Right kidney (tissue), 1 donor: Measurements from ENCODE around the gene NGF.

ENCODE experiments used
- DNase-seq: peaks from one replicate; pipeline ENCODE4 v3.0.0-alpha.2; 2016

The NGF gene

DNA sequence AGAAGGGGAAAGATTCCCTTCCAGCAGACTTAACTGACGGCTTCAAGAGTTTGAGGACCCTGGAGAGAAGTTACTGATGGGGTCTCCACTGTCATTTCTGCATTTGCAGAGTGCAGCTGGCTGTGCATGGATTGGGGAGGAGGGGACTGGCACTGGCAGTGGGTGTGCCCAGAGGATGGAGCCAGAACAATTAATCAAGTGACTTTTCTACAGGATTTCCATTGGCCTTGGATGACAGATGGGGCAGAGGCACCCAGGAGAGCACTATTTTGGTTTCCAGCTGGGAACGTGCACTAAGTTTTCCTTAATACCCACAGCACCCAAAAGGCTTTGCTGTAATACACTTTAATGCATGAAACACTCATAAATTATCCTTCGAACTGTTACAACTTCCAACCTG, 1.3 kb downstream of the NGF start:
- no peak for DNase-seq

DNA sequence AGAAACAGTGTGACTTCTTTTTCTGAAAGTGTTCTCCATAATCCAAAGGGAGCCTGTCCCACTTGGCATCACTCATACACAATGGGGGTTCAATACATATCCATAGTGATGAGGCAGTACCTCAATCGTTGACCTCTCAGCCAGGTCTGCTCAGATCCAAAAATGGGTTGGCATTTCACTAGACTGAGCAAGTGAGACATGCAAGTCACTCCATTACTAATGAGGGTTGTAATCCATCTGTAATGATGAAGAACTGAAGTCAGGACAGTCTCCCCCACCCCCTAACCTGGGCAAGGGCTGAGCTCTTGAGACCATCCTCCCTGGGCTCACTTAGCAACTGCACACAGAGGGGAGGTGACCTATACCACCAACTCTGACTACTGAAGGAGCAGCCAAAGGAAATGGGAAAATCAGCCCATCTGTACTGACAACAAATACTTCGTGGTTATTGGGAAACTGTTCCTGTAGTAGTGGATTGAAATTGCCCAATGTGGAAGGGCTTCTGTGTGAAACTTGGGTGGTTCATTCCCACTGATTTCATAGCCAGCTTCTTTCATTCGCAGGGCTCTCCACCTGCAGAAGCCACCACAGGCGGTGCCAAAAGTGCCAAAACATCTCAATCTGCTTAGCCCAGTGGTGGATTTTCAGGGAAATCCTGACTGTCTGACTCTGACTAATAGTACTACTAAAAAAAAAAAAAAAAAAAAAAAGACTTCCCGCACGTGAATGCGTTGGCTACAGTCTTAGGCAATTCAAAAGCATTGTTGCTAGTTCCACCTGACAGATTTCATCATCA, 5.0 kb downstream of the NGF start:
- no peak for DNase-seq

DNA sequence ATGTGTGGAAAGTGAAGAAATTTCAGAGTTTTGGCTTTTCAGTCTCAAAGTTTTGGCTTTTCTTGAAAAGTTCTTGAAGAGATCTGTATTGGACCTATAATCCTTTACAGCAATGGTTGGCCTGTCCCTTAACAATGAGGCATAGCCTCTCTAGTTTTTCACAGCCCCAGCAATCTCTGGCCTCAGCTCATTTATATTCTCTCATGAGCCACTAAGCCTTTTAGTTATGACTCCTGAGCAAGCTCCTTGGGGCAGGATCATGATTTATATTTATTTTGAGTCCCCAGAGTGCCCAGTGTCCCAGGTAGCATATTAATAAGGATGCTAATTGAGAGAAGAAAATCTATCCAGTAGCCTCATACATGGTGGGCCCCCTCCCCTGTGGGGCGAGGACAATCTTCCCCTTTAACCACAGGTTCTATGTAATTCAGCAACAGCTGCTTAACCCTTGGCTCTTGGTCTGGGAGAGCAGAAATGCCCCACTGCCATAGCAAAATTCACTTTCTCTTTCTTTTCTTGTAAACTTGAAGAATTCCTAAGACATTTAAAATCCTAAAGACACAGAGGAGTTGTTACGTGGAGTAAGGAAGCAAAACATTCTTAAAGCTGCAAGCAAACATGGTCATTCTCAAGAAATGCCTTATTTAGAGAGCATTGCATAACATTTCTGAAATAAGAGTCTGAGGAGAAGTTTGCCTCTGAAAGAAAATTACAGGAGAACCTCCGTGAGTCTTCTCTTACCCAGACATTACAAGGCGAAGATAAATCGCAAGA, 6.3 kb downstream of the NGF start:
- DNase-seq: no peak

DNA sequence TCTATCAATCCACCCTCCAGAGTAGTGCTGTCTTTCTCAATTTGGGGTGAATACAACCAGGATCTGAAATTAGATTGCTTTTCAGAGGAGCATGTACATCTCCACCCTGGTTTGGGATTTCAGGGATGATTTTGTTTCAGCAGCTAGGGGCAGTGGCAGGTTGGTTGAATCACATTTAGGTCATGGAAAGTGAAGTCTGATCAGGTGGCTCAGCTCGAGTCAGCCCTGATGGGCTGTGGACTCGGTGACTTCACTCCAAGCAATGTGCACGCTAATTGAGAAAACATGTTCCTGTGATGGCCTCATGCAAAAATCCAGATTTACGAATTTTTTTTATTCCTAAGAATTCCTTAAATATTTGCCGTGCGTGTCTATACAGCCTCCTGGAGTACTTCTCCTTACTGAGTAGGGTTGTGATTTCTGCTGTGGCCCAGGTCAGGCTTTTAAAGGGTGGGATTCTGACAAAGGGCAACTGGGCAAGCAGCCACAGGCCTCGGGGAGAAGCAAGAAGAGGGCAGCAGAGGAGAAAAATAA, 7.5 kb downstream of the NGF start:
- DNase-seq: no peak

DNA sequence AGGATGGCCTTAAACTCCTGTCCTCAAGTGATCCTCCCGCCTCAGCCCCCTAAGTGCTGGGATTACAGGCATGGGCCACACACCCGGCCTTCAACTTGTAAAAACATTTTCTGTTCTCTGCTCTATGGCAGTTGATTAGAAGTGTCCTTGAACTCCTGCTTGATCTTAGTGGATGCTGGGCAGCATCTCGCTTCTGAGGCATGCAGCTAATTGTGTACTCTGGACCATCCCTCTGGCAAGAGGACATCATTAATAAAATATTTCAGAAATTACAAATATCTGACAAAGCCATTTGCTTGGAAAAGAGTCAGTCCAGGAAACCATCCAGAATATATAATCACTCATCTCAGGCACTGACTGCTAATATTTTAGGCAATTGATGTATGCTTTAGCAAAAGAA, 8.1 kb downstream of the NGF start:
- DNase-seq: no peak

DNA sequence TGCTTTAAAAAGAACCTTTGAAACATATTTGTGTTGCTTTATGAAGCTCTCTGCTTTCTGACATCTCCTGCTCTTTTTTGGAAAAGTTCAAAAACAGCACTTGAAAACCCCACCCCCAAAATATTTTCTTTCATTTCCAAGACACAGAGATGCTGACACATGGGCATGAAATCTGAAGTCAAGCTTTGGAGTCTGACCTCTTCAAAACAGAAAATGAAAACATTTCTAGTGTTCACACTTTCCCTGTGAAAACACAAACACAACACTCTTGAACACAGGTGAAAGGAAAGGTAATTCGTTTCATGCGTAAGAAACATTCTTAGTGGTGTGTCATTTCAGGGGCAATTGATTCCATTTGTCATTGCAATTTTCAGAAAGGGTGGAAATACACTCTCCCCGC, 10.8 kb downstream of the NGF start:
- no peak for DNase-seq

DNA sequence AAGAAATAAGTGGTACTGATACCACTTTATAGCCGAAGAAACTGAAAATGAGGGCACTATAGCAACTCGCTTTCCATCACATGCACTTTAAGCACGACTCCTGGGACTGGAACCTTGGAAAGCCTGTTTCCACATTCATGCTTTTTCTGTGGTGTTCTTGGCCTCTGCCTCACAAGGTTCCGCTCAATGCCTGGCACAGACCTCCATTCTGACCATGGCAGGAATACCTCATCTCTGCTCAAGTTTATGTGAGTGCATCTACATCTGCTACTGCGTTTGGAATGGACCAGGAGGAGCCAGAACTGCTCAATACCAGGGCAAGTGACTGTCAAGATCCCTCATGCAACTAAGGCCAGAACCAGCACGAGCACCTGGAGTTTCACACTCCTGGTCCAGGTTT, 11.6 kb downstream of the NGF start:
- no peak for DNase-seq

DNA sequence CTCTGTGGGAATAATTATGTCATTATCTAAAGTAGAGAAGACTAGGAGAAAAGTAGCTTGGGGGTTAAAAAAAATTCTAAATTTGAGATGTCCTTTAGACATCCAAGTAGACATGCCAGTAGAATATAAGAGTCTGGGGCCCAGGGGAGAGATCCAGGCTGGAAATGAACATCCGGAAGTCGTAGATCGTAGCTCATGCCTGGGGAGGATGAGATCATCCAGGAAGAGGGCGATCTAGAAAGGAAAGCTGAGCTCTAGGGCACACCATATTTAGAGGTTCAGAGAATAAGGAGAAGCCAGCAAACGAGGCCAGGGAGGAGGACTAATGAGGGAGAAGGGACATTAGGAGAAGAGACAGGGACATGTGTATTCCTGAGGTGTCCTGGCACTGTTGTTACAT, 12.2 kb downstream of the NGF start:
- no peak for DNase-seq

DNA sequence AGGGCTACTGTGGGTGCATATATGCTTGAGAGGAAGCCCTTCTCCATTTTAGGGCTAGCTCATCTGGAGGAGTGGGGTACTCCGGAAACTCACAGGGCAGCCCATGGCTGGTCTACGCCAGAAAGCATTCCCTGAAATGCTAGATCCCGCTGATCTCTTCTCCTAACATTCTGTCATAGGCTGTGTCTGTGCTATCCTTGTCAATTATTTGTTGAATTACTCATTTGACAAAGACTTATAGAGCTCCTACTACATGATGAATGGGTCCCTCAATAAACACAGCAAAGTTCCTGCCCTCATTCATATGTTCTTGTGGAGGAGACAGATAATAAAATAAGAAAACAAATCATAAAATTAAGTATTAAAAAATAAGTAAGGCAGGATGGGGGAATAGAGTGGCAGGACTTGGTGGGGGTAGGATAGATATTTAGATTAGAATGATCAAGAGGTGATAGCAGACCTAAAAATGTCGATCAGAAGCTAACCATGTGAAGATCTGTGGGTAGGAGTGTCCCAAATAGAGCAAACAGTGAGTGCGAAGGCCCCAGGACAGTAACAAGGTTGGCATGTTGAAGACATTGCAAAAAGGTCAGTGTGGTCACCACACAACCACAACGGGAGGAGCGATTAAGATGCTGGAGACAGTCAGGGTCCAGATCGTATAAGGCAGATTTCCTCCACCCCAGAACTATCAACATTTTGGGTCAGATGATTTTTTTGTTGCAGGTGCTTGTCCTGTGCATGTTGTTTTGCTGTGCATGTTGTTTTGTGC, 13.2 kb downstream of the NGF start:
- DNase-seq: no peak

DNA sequence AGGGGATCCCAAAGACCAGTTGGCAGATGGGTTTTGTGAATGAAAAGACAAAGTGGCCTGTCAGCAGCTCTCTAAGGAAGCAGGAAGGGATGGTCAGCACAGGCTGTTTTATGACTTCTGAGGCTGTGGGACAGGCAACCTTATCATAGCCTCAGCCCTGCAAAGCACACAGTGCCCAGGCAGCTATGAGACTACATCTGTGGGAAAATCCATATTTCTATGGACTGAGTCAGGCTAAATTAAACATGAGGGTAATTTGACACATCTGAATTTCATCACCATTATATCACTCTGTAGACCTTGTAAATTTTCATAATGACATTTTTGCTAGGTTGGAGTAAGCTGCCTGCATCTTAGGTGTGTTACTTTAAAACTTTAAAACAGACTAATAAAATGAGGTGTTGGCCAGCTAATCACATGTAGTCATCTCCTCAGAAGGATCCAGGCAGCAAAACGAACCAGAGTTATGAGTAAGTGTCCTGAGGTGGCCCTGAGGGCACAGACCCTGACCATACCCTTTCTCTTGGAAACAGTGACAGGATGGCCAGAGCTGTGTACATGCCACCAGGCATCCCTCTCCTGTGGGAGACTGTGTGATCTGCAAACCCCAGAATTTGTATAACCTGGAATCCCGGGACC, 14.6 kb downstream of the NGF start:
- no peak for DNase-seq

DNA sequence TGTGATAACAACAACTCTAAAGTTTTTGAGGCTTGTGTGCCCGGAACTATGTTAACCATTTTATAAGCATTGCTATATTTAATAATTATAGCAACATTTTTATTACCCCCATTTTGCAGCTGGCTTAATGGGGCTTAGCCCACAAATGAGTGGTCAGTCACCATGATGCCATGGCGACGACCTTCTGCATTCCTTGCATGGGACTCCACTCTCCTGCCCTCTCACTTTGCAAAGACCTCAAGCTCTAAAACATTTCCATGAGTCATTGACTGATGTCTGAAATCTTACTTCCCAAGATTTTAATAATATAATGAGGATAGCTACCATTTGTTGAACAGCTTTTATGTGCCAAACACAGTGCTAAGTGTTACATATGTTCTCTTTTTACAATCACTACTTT, 15.4 kb downstream of the NGF start:
- DNase-seq: no peak

DNA sequence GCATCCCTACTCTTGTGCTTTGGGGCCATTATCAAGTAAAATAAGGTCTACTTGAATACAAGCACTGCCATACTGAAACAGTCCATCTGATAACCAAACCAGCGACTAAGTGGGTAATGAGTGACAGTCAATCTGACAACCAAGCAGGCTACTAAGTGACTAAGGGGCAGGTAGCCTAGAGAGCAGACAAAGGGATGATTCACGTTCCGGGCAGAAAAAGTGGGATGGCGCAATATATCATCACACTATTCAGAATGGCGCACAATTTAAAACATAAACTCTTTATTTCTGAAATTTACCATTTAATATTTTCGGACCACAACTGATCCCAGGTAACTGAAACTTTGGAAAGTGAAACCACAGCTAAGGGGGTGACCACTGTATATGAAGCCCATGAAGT, 17.7 kb downstream of the NGF start:
- no peak for DNase-seq

DNA sequence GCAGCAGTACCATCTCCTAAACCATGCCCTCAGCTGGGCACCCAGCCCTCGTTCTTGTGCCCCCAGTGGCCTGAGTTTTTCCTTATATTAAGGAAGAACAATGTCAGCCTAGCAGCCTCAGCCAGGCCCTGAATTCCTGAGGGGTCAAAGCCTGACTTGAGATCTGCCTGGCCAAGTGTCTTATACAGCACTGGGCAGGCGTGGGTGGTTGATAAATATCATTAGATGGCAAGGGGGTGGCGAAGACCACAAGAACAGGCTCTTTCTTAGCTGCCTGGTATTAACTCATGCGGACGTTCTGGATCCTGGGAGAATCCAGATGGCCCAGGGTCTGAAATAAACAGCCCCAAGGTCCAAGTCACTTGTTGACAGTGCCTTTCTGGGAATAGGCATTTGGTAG, 18.3 kb downstream of the NGF start:
- DNase-seq: no peak

DNA sequence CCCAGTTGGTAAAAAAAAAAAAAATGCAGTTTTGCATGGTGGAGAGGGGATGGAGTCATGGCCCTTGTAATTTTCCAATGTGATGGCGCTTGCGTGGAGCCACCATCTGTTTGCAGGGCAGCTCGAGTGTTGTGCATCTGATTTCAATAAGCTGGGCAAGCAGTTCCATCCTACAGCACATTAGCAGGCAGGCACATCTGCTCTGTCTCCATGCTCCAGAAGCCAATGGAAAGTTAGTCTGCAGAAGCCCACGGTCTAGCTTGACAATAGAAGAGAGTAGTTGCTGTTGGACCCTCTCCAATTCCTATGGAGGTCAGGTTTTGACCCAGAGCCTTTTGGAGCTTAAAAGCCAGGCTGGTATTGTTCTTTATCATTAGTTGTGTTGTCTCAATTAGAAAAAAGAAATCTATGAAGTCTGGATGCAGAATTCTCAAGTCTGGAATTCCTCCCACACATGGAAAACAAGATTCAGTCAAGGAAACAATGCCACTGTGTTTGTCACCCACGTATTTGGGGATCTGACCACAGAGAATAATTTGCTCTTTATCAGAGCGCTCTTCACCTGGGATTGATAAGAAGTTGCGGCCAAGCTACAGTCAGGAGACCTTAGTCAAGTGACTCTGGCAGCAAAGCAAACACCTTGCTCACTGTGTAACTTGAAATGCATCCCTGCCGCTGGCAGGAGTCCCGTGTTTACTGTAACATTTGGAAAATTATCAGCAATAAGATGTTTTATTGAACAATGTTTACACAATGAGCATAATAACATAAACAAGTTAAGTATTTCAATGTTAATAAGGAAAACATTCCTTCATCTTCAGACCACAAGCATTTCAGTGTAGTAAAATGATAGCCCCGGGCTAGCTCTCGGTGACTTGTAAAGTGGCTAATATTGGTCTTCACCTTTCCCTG, 20.7 kb downstream of the NGF start:
- no peak for DNase-seq

DNA sequence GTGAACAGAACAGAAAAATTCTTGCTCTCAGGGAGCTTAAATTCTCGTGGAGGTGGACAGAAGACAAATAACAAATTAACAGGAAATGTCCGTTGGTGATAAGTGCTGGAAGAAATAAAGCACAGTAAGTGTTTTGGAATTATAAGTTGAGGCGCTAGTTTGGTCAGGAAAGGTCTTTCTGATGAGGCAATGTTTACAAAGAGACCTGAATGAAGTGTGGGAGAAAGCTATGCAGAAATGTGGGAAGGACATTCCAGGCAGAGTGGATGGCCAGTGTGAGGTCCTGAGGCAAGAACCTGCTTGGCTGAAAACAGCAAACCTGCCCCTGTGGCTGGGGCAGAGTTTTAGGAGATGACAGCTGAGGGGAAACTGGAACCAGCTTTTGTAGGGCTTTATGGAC, 23.3 kb downstream of the NGF start:
- DNase-seq: no peak

DNA sequence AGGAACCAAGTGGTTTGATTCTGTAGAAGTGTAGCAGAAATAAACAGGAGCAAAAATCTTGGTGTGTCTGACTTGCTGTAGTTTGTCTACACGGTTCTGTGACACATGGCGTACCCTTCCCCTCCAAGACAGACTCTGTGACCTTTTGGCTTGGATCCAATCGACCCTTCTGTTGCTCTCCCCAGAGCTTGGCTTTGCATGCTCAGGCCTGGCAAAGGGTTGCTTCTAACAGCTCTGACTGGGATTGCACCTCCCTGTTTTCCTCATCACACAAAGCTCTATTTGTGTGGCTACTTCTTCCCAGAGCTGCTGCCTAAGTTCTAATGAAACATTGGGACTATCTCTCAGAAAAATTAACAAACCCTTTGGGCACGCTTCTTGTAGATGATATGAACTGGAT, 24.0 kb downstream of the NGF start:
- no peak for DNase-seq

DNA sequence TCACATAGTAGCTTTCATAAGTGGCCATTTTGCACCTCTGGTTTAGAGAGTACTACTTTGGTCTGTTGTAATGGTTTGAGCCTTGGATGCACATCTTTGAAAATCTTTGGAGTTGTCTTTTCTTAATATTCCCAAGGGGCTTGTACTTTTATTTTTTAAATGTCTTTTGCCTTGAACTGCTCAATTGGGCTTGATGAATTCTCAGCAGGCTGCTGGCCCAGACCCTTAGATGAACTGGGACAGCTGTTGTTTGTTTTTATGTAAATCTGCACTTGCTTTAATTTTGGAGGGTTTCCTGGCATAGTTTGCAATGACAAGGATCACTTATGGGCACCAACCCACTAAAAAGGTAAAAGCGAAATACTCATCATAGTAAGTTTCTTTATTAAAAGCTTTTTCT, 24.9 kb downstream of the NGF start:
- no peak for DNase-seq

DNA sequence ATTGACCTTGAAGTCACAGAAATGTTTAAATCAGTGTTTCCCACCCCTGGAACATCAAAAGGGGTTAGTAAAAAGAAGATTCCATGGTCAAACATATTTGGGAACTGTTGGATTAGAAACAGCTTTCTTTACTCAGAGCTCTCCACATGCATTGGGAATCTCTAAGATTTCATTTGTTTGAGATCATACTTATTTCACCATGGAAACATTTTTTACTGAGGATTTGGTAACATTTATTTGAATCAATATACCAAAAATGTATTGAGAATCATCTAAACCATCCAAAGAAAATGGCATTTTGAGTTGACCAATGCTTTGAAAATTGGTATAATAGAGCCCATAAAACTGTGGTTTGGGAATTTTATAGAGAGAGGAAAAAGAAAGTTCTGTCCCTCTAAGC, 25.3 kb downstream of the NGF start:
- DNase-seq: no peak

DNA sequence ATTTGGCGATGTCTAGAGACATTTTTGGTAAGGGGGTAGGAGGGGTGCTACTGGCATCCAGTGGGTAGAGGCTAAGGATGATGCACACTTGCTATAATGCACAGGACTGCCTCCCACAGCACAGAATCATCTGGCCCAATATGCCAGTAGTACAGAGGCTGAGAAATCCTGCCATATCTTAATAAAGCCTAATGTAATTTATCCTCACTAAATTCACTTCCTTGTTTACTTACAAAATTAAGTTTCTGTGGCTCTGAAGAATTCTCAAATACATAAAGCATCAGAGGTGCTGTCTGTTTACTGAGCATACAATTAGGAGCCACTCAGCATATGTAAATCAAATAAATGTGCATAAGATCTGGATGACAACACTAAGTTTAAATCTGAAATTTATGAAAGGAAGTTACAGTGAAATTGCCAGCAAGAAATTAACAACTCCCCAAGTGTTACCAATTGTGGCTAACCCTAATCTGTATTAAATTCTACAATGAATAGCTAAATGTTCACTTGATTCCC, 26.5 kb downstream of the NGF start:
- DNase-seq: no peak

DNA sequence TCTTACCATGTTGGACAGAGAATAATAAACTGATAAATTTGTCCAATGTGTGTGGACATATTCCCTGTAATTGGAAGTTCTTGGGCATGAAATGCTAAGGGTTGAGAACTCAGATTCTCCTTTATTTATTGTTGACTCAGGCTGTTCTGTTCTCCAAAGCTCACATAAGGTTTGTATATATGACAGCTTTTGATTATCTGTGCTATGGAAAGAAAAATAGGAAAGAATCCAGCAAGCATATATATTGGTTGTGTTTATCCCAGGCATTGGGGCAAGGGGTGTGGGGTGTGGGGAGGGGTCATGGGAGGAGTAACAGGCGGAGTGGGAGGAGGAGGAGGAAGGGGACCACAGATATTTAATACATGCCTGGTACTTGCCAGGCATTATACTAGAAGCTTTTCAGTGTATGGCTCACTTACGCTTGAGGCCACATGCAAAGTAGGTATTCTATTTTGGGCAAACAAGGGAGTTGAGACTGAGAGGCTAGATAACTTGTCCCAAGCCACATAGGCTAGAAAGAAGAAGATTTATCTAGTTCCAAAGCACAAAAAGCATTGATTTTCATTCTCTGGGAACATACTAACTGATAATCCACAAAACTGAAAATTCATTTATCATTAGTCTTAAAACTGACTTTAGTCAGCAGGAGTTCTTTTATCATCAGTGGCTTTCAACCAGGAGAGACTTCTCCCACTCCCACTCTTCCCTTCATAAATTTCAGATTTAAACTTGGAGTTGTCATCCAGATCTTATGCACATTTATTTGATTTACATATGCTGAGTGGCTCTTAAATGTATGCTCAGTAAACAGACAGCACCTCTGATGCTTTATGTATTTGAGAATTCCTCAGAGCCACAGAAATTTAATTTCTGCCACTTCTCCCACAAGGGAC, 27.2 kb downstream of the NGF start:
- DNase-seq: no peak
